Activated gamma-delta T cell (primary cell): ENCODE measurements around the gene SLC25A26.
"Not testable (repeated sequence)": the region's sequence is repeated elsewhere in the genome, so short reads cannot be mapped to it uniquely, and the experiment has no call there.

Experiments used
- DNase-seq: peaks from one replicate; lab custom pipeline; 2025; lab: John Stamatoyannopoulos, UW

SLC25A26 gene

DNA sequence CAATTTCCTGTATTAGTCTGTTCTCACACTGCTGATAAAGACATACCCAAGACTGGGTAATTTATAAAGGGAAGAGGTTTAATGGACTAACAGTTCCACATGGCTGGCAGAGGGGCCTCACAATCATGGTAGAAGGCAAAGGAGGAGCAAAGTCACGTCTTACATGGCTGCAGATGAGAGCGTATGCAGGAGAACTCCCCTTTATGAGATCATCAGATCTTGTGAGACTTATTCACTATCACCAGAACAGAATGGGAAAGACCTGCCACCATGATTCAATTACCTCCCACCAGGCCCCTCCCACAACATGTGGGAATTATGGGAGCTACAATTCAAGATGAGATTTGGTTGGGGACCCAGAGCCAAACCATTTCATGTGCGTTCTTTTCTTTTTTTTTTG, 5.3 kb downstream of the SLC25A26 start:
- DNase-seq: not testable (repeated sequence)

GRCh38 chr3:66227051-66227450, 6.2 kb downstream of the SLC25A26 start:
- DNase-seq: no peak

- DNase-seq: no peak
These were observed 7.1 kb downstream of the SLC25A26 start for GRCh38 chr3:66227915-66228314.

- DNase-seq: no peak
These were observed 7.9 kb downstream of the SLC25A26 start for GRCh38 chr3:66228707-66229106.

- no peak for DNase-seq
These were observed 9.1 kb downstream of the SLC25A26 start for GRCh38 chr3:66229931-66230330.

DNA sequence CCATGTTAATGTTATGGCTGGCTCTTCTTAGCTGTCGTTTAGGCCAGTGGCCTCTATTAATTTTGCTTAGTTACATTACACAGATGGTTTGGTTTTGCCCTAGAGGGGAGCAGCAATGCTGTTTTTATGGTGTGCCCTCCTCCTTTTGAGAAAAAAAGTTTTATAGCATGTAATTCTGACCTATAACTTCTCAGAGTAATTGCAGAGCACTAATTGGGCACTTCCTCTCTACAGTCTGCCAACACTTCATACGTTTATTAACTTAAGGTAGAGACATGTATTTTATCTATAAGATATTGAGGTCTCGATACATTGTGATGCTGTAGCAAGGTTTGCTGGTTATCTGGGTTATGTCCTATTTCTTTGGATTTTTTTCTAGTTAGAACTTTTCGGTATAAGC, 12.2 kb downstream of the SLC25A26 start:
- DNase-seq: no peak

- no peak for DNase-seq
These were observed 15.5 kb downstream of the SLC25A26 start for GRCh38 chr3:66236281-66236680.

DNA sequence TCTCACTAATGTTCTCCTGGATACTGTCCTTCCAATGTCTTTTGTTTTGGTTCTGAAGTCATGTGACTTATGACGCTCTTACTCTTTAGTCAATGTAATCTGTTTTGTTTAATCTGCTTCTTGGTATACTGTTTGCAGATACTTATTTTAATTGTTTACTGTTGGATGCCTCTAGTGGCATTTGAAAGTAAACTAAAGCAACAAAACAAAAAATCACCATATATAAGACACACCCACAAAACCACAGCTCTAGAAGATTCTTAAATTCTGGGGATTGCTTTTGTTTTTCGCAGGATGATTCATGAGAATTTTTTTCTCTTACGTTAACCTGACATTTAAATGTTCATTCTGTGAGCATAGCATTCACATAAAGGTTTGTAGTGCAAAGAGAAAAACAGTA, 16.8 kb downstream of the SLC25A26 start:
- DNase-seq: no peak

- DNase-seq: no peak
These were observed 18.8 kb downstream of the SLC25A26 start for GRCh38 chr3:66239513-66240123.

GRCh38 chr3:66241466-66241865, 20.7 kb downstream of the SLC25A26 start:
- DNase-seq: no peak

DNA sequence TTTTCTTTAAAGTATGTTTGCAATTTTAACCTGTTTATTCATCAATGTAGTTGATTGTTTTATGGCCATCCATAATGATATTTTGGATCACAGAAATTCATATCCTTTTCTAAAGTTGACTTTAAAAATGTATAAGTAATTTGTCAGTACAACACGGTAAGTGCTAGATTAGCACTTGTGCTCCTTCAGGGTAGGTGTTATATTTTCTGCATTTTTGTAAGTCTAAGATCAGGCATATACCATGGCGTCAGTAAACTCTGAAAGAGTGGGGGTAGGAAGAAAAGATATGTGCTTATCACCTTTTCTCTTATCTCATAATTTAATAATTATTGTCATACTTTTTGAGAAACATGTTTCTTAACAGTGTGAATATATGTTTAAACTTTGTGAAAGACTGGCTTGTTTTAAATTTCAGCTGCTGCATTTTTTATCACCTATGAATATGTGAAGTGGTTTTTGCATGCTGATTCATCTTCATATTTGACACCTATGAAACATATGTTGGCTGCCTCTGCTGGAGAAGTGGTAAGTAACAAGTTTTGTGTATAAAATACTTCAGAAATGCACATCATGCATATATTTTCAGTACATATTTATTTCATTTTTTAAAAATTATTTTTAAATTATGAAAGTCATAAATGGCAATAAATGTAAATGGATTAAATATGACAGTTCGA, 22.1 kb downstream of the SLC25A26 start:
- no peak for DNase-seq

DNA sequence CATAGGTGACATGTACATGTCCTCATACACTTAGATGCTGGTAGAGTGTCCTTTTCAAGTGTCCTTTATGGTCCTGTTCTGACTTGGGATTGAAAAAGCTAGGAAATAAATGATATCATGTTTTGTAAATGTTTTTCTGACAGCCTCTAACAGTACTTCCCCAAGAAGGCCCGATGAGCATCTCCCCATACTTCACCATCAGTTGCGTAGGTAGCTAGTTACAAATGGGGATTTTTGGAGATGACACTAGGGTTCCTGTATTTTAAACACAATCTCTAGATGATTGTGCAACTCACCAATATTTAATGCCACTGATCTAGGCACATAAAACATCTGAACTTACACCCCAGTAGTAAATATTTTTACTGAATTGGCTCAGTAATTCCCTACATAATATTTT, 27.8 kb downstream of the SLC25A26 start:
- DNase-seq: no peak

DNA sequence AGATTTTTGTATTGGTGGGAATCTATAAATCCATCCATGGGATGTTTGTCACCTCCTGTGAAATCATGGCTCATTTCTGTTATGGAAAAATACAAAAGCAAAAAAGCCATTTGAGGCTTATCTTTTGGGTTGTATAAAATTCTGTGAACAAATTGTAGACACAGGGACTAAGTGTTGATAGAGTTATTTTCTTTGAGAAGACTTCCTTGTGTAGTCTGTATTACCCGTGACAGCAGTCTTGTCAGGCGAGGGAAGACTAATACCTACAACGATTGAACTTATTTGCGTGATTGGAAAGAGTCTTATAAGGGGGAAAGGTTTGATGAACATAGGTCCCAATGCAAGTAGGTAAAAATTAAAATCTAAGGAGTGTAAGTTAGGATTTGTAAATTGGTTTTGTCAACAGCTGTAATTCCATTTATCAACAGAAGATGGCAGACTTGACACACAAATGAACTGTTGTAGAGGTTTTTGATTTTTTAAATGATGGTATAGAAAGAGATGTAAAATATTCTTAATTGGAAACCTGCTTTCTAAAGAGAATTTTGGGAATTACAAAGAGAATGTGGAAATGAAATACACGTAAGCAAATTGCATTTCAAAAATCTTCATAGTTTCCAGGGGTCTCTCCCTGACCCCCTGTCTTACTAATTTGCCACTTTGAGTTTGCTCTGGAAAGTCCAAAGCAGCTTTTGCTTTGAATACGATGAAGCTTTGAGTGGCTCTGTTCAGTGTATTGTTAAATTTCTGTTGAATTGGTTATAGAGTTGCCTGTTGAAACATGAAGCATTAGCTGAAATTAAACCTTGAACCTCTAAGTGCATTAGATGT, 33.2 kb downstream of the SLC25A26 start:
- DNase-seq: no peak

DNA sequence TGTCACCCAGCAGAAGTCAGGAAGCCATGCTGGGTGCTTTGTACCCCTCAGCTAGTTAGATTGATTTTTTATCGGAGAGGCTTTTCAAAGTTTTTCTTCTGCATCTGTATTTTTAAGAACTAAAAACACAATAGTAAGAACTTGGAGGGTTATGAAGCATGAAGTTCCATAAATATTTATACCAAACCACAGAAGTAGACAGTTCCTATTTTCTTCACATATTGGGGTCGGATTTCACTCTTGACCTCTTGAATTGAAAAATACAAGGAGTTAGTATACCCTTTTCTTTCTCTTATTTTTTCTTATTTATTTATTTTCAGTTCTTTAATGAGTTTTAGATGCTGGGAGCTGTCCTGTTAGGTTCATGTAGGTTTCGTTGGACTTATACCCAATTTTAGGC, 35.1 kb downstream of the SLC25A26 start:
- no peak for DNase-seq

DNA sequence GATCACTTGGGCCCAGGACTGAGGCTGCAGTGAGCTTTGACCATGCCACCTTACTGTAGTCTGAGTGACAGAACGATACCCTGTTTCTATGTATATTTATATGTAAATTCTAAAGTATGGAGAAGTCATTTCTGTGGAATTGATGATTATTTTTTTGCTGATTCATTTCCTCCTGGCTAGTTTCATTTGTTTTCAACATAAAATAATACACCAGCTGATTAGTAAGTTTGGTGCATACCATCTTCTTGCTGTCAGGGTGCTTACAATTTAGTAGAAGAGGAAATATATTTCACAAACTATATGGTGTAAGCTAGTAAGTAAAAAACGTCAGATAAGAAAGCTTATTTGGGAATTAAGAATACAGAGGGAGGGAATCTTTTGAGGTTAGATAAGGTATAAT, 36.0 kb downstream of the SLC25A26 start:
- no peak for DNase-seq

GRCh38 chr3:66259566-66260255, 38.9 kb downstream of the SLC25A26 start:
- DNase-seq: no peak

DNA sequence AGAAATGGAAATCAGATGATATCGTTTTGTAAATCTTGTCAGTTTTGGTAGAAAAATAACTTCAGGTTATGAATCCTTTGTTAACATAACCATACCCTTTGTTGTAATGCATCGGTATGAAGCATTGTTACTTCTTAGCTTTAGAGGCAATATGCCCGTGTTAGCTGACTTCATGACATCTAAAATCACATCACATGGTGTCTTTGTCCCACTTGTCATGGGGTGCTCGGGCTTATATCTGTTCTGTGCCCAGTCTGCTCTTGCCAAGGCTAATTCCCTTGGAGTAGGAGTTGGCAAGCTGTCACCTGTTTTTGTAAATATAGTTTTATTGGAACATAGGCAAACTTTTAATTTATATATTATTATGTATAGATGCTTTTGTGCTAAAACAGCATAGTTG, 39.6 kb downstream of the SLC25A26 start:
- no peak for DNase-seq

GRCh38 chr3:66261355-66261754, 40.6 kb downstream of the SLC25A26 start:
- no peak for DNase-seq

DNA sequence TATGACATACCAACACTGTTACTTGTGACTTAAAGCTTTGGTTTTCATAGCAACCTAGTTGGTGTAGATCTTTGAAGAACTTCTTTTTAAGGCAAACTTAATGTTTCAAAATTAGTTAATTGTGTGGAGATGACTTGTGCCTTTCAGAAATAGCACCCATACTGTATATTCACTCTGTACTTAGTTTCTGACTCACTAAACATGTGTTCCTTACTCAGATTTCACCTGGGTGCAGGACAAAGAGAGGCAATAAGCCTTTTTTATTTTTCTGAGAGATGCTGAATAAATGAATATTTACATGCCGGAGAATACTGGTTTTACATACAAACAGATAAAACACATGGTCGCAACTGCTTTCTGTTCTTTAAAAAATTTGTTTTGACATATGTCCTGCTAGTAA, 44.8 kb downstream of the SLC25A26 start:
- DNase-seq: no peak

DNA sequence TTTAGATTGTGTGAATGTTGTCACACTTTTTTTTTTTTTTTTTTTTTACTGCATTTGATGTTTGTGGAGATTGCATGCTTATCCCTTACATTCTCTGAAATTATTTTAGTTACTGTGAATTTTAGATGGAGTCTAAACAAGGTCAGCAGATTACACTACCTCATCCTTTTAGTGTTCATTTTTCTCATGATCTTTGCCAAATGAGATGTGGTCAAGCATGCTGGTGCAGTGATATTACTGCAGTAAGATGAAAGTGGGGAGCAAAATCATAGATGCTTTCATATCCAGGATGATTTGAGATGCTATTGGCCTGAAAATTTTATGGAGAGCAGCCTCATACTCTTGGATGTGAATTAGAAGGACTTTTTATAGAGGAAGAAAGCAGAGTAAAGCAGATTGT, 45.8 kb downstream of the SLC25A26 start:
- DNase-seq: no peak

- no peak for DNase-seq
These were observed 46.2 kb downstream of the SLC25A26 start for GRCh38 chr3:66267031-66267430.

- no peak for DNase-seq
These were observed 47.1 kb downstream of the SLC25A26 start for GRCh38 chr3:66267906-66268305.
